ENCODE data around the gene ZDHHC14.

The ZDHHC14 gene

DNA sequence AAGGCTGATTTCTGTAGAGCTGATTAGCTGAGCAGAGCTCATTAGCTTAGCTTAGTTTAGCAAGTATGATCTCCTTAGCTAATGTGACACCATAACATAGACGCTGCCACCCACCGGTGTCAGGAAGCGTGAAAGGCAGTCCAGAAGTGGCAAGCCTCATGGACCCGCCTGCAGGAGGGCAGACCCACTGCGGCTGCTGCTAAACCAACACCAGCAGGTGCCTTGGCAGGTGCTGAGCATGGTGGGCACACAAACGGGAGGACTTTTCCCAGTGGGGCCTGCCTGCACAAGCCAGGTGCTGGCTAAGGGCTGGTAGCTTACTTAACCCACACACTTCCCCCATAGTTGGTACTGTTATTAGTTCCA lies 22.7 kb downstream of the ZDHHC14 start:
- no peaks in the 10 kb centered on the region for H3K9me2 ChIP-seq (replicated peaks; ENCODE audit: control insufficient read depth, low read length)
- peaks cover 11% of the 10 kb centered on the region; the same call in 1 of the 2 replicates for H3K9me3 ChIP-seq (ENCODE audit: control insufficient read depth, insufficient read depth, low read length)
- no peak overlapping the region for H3K4me3 ChIP-seq (ENCODE audit: low read length)
- no peaks in the 10 kb centered on the region for H3K36me3 ChIP-seq (ENCODE audit: control insufficient read depth, low read length)
- TF ChIP-seq EZH2phosphoT487 (IDR thresholded peaks at IDR 0.05; ENCODE audit: borderline replicate concordance, low read length) = no peak
- TF ChIP-seq, protein P1, sequence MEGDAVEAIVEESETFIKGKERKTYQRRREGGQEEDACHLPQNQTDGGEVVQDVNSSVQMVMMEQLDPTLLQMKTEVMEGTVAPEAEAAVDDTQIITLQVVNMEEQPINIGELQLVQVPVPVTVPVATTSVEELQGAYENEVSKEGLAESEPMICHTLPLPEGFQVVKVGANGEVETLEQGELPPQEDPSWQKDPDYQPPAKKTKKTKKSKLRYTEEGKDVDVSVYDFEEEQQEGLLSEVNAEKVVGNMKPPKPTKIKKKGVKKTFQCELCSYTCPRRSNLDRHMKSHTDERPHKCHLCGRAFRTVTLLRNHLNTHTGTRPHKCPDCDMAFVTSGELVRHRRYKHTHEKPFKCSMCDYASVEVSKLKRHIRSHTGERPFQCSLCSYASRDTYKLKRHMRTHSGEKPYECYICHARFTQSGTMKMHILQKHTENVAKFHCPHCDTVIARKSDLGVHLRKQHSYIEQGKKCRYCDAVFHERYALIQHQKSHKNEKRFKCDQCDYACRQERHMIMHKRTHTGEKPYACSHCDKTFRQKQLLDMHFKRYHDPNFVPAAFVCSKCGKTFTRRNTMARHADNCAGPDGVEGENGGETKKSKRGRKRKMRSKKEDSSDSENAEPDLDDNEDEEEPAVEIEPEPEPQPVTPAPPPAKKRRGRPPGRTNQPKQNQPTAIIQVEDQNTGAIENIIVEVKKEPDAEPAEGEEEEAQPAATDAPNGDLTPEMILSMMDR (IDR thresholded peaks at IDR 0.05; ENCODE audit: low read depth, low read length, poor library complexity, severe bottlenecking) = no peak
- H3F3A ChIP-seq (ENCODE audit: control insufficient read depth, insufficient read depth) = no peaks in the 10 kb centered on the region
- H3K4me2 ChIP-seq (ENCODE audit: low read length) = no peak overlapping the region
- no peaks in the 10 kb centered on the region for H3K27me3 ChIP-seq (ENCODE audit: control insufficient read depth, low read length)
- no peak overlapping the region for H3K27ac ChIP-seq (ENCODE audit: low read depth, low read length)
- H3K4me1 ChIP-seq (ENCODE audit: control insufficient read depth, low read length) = no peaks in the 10 kb centered on the region
- H4K20me1 ChIP-seq (ENCODE audit: control insufficient read depth, insufficient read depth, low read depth, low read length) = no peaks in the 10 kb centered on the region
- H3K79me2 ChIP-seq (ENCODE audit: control insufficient read depth, low read length) = no peaks in the 10 kb centered on the region

DNA sequence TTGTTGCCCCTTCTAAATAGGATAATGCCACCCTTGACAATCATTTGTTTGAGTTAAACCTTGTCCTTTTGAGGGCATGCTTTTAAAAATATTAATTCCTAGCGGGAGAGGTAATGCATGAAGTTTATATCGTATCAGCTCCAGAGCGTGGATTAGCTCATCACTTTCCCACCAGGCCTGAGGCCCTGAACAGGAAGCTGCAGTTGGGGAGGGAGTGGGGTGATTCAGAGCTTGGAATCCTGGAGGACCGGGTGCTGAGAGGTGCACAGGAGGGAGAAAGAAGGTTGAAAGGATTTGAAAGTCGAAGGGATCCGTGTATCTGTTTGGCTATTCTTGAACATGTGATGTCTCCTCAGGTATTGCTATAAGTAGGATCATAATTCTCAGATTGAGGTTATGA lies 25.0 kb downstream of the ZDHHC14 start:
- no peaks in the 10 kb centered on the region; the same call in 1 of the 2 replicates for H4K20me1 ChIP-seq (ENCODE audit: control insufficient read depth, insufficient read depth, low read depth, low read length)
- H3K4me2 ChIP-seq (ENCODE audit: low read length) = no peak overlapping the region
- no peaks in the 10 kb centered on the region for H3K9me2 ChIP-seq (replicated peaks; ENCODE audit: control insufficient read depth, low read length)
- no peaks in the 10 kb centered on the region for H3K27me3 ChIP-seq (ENCODE audit: control insufficient read depth, low read length)
- no peaks in the 10 kb centered on the region for H3K79me2 ChIP-seq (ENCODE audit: control insufficient read depth, low read length)
- TF ChIP-seq EZH2phosphoT487 (IDR thresholded peaks at IDR 0.05; ENCODE audit: borderline replicate concordance, low read length) = no peak
- TF ChIP-seq, protein P1 (IDR thresholded peaks at IDR 0.05; ENCODE audit: low read depth, low read length, poor library complexity, severe bottlenecking) = no peak
- no peaks in the 10 kb centered on the region for H3K36me3 ChIP-seq (ENCODE audit: control insufficient read depth, low read length)
- no peak overlapping the region for H3K27ac ChIP-seq (ENCODE audit: low read depth, low read length)
- H3F3A ChIP-seq (ENCODE audit: control insufficient read depth, insufficient read depth) = no peaks in the 10 kb centered on the region
- H3K4me1 ChIP-seq (ENCODE audit: control insufficient read depth, low read length) = no peaks in the 10 kb centered on the region
- no peak overlapping the region for H3K4me3 ChIP-seq (ENCODE audit: low read length)
- peaks cover 11% of the 10 kb centered on the region; the same call in 1 of the 2 replicates for H3K9me3 ChIP-seq (ENCODE audit: control insufficient read depth, insufficient read depth, low read length)

DNA sequence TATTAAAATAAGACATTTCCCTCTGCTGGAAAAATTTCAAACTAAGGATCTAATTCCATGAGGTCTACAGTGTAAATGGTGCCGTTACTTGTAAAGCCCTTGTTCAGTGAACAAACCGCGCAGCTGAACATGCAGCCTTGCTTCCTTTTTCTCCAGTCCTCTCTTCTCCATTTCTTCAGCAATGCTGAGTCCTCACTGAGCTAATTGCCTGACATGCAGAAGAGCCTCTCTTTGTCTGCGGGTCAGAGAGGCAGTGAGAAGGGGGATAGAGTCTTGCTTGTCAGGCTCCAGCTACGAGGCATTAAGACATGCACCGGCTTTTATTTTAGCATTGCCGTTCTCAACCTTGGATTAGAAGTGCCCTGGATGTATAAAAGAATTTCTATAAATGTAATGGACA lies 25.7 kb downstream of the ZDHHC14 start:
- peaks cover 6% of the 10 kb centered on the region; the same call in 1 of the 2 replicates for H3K9me3 ChIP-seq (ENCODE audit: control insufficient read depth, insufficient read depth, low read length)
- no peak overlapping the region for H3K4me2 ChIP-seq (ENCODE audit: low read length)
- no peak overlapping the region for H3K27ac ChIP-seq (ENCODE audit: low read depth, low read length)
- H3K4me3 ChIP-seq (ENCODE audit: low read length) = no peak overlapping the region
- no peaks in the 10 kb centered on the region; the same call in 1 of the 2 replicates for H4K20me1 ChIP-seq (ENCODE audit: control insufficient read depth, insufficient read depth, low read depth, low read length)
- no peaks in the 10 kb centered on the region for H3K79me2 ChIP-seq (ENCODE audit: control insufficient read depth, low read length)
- TF ChIP-seq, protein P1 (IDR thresholded peaks at IDR 0.05; ENCODE audit: low read depth, low read length, poor library complexity, severe bottlenecking) = no peak
- TF ChIP-seq EZH2phosphoT487 (IDR thresholded peaks at IDR 0.05; ENCODE audit: borderline replicate concordance, low read length) = no peak
- no peaks in the 10 kb centered on the region for H3K4me1 ChIP-seq (ENCODE audit: control insufficient read depth, low read length)
- no peaks in the 10 kb centered on the region for H3K27me3 ChIP-seq (ENCODE audit: control insufficient read depth, low read length)
- H3K36me3 ChIP-seq (ENCODE audit: control insufficient read depth, low read length) = no peaks in the 10 kb centered on the region
- no peaks in the 10 kb centered on the region for H3K9me2 ChIP-seq (replicated peaks; ENCODE audit: control insufficient read depth, low read length)
- no peaks in the 10 kb centered on the region for H3F3A ChIP-seq (ENCODE audit: control insufficient read depth, insufficient read depth)
